Measurements from ENCODE around the gene PDIA4.

The PDIA4 gene

GRCh38 chr7:148964483-148965267 is 63.6 kb downstream of the PDIA4 start:
- no peak for DNase-seq (ENCODE audit: low read depth)

GRCh38 chr7:148963583-148964482 is 64.5 kb downstream of the PDIA4 start:
- no peak for DNase-seq (ENCODE audit: low read depth)

GRCh38 chr7:148962823-148963582 is 65.3 kb downstream of the PDIA4 start:
- peak; percentile 45 for DNase-seq (ENCODE audit: low read depth)

GRCh38 chr7:148962440-148962822 is 65.9 kb downstream of the PDIA4 start:
- no peak for DNase-seq (ENCODE audit: low read depth)

- DNase-seq (ENCODE audit: low read depth), result no peak
These were observed 68.6 kb downstream of the PDIA4 start for GRCh38 chr7:148959726-148960125.

- no peak for DNase-seq (ENCODE audit: low read depth)
These were observed 70.2 kb downstream of the PDIA4 start for GRCh38 chr7:148958061-148958460.

- no peak for DNase-seq (ENCODE audit: low read depth)
These were observed 73.5 kb downstream of the PDIA4 start for GRCh38 chr7:148954766-148955165.

GRCh38 chr7:148953676-148954075 is 74.6 kb downstream of the PDIA4 start:
- DNase-seq (ENCODE audit: low read depth), result no peak
